ENCODE measurements around the gene TP53I11.

TP53I11 gene

GRCh38 chr11:44911029-44911814, 39.5 kb downstream of the TP53I11 start:
- peak; percentile 3 for FAIRE-seq

GRCh38 chr11:44910591-44910990, 40.1 kb downstream of the TP53I11 start:
- no peak for FAIRE-seq

GRCh38 chr11:44909557-44909956, 41.1 kb downstream of the TP53I11 start:
- no peak for FAIRE-seq

- no peak for FAIRE-seq
Observed at GRCh38 chr11:44906649-44907048, 44.0 kb downstream of the TP53I11 start.

- no peak for FAIRE-seq
Observed at GRCh38 chr11:44905131-44905866, 45.4 kb downstream of the TP53I11 start.

GRCh38 chr11:44904261-44905020, 46.2 kb downstream of the TP53I11 start:
- no peak for FAIRE-seq

- no peak for FAIRE-seq
Observed at GRCh38 chr11:44903518-44903917, 47.2 kb downstream of the TP53I11 start.

GRCh38 chr11:44903035-44903434, 47.6 kb downstream of the TP53I11 start:
- no peak for FAIRE-seq

GRCh38 chr11:44901786-44902185, 48.9 kb downstream of the TP53I11 start:
- no peak for FAIRE-seq

GRCh38 chr11:44901120-44901633, 49.5 kb downstream of the TP53I11 start:
- FAIRE-seq = no peak

- FAIRE-seq = no peak
Observed at GRCh38 chr11:44899959-44900358, 50.7 kb downstream of the TP53I11 start.

GRCh38 chr11:44893846-44894617, 56.7 kb downstream of the TP53I11 start:
- FAIRE-seq = no peak

GRCh38 chr11:44893308-44893822, 57.3 kb downstream of the TP53I11 start:
- FAIRE-seq = no peak

GRCh38 chr11:44892843-44893242, 57.8 kb downstream of the TP53I11 start:
- no peak for FAIRE-seq

- no peak for FAIRE-seq
Observed at GRCh38 chr11:44889266-44889665, 61.4 kb downstream of the TP53I11 start.

- FAIRE-seq = no peak
Observed at GRCh38 chr11:44887636-44888035, 63.0 kb downstream of the TP53I11 start.

- no peak for FAIRE-seq
Observed at GRCh38 chr11:44886790-44887140, 63.9 kb downstream of the TP53I11 start.

- FAIRE-seq = no peak
Observed at GRCh38 chr11:44885919-44886789, 64.5 kb downstream of the TP53I11 start.

- FAIRE-seq = no peak
Observed at GRCh38 chr11:44885065-44885810, 65.4 kb downstream of the TP53I11 start.

- FAIRE-seq = no peak
Observed at GRCh38 chr11:44884056-44884455, 66.6 kb downstream of the TP53I11 start.

- FAIRE-seq = no peak
Observed at GRCh38 chr11:44883277-44883676, 67.4 kb downstream of the TP53I11 start.

Measured in TTC549 (cell line).